NCI-H2081 treated with DMSO at 0.1 percent for 48 hours (cell line): ENCODE results near the gene TMCO6.
"Not testable (repeated sequence)": the region's sequence is repeated elsewhere in the genome, so short reads cannot be mapped to it uniquely, and the experiment has no call there.

Source experiments
- DNase-seq: peaks from one replicate; lab custom pipeline; 2025; lab: John Stamatoyannopoulos, UW

Gene TMCO6

DNA sequence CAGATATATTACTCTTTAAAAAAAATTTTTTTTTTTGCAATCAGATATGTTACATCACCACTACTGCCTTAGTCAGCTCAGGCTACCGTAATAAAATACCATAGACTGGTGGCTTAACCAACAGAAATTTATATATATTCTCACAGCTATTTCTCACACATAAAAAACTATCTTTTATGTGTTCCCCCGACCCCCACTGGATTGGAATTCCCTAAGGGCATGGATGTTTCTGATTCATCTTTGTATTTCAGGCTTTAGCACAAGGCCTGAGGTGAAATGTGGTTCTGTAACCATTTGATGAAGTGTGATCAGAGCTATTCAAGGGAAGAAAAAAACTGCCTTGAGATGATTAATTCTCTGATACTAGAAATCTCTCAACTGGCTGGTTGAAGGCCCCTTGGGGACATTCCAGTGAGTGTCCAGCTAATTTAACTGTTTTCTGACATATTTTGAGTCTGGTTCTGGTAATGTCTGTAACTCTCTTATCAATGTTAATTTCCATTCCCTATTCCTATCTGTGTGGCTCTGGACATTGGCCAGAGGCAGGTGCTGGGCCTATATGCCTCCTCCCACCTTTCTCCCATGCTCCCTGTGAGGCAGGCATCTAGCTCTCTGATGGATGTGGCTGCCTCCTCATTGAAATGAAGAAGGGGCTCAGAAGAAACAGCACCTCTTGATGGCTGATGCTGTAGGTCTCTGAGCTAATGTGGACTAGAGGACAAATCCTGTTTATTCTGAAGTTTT, 8.8 kb upstream of the TMCO6 start:
- no peak for DNase-seq

DNA sequence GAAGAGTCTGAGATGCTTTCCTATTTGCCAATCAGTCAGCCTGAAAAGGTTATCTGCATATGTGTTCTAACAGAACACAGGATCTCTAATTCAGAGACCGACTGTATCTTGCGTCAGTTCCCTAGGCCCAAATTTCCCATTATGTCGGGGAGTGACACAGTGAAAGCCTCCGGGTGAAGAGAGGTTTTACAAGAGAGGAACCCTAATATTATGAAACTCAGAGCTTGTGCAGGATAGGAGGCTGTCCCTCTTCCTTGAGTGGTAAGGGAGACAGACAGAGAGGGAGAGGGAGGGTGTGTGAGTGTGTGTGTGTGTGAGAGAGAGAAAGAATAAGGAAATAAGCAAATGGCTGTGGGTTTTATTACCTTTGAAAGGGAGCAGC, 8.2 kb upstream of the TMCO6 start:
- DNase-seq: no peak

DNA sequence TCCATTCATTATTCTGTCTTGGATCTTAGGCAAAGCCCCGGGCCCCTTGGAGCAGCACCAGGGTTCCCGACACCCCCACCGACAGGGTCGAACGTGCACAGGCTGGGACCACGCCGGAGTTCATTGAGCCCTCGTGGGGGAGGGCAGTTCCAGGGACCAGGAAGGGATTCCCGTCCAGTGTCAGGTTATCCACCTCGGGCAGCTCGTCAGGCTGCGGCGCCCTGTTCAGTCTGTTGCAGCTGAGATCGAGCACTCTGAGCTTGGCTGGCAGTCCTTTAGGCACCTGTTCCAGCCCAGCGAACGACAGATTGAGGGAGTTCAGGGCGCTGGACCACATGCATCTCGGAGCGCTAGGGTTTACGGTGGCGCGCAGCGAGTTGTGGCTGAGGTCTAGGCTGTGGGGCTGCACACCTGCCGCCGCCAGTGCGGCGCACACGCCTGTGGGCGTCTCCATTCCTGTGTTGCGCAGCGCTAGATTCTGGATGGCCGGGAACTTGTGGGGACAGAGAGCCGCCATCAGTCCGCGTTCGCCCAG, 7.4 kb upstream of the TMCO6 start:
- DNase-seq: no peak

DNA sequence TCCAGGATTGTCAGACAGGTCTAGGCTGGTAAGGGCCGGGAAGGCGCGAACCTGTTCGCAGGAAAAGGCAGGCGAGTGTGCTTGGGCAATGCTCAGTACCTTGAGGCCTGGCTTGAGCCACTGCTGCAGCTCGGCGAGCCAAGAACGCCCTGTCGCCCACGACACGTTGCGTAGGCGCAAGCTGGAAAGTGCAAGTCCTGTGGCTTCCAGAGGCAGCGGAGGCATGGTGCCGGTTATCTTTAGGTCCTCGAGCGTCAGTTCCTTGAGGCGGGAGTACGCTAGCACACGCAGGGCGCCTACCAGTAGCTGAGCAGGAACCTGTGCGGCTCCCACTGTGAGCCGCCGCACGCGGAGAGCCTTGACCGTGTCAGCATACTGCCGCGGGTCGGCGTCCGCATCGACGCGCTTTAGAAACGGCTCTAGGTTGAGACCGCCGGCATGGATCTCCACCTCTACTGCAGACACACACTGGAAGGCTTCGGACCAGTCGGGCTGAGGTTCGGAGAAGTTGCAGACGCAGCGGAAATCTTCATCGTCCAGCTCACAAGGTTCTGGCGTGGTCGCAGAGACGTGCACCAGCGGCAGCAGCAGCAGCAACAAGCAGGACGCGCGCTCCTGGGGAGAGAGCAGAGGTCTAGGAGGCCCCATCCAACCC, 6.8 kb upstream of the TMCO6 start:
- DNase-seq: no peak

DNA sequence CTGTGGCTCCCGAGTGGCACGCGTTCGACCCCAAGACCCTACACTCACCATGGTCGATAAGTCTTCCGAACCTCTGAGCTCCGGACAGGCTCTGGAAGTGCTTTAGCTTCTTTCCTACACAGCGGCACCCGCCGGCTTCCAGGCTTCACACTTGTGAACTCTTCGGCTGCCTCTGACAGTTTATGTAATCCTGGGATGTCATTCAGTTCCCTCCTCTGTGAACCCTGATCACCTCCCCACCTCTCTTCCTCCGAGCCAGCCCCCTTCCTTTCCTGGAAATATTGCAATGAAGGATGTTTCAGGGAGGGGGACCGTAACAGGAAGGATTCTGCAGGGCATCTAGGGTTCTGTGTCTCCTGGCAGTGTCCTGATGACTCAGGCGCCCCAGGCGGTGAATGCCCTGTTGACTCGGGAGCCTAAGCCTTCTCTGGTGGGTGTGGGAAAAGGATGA, 6.2 kb upstream of the TMCO6 start, which contains the start of gene CD14:
TSS of gene CD14 (minus strand) at position 155 of the 451 bp plus-strand sequence. CDS start at position 51, 104 bp downstream.
- no peak for DNase-seq

DNA sequence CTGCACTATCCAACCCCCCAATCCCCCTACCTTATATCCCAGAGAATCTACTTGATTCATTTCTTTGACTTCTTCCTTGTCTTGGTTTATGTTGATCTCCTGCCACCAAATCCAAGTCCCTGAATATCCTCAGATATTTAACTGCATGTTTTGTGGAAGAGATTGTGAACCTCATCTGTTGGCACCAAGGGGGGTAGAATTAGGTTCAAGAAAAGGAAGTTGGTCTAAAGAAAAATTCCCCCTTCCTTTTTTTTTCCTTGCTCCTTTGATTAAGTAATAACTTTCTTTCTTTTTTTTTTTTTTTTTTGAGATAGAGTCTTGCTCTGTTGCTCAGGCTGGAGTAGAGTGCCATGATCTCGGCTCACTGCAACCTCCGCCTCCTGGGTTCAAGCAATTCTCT, 5.8 kb upstream of the TMCO6 start:
- DNase-seq: no peak

DNA sequence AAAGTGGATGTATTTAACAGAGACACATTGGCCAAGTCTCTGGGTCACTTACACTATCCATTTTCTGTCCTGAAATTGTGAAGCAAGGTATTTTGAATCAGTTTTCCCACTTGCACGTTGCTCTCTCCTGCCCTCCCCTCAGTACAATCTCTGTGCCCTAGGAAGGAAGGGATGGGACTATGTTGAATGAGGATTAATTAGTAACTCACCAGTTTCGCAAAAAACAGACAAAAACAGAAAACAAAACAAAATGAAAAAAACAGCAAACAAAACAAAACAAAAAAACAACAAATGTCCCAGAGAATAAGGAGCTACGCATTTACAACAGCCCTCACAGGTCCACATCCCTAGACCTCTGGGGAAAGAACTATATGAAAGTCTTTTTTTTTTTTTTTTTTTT, 5.1 kb upstream of the TMCO6 start:
- DNase-seq: no peak

DNA sequence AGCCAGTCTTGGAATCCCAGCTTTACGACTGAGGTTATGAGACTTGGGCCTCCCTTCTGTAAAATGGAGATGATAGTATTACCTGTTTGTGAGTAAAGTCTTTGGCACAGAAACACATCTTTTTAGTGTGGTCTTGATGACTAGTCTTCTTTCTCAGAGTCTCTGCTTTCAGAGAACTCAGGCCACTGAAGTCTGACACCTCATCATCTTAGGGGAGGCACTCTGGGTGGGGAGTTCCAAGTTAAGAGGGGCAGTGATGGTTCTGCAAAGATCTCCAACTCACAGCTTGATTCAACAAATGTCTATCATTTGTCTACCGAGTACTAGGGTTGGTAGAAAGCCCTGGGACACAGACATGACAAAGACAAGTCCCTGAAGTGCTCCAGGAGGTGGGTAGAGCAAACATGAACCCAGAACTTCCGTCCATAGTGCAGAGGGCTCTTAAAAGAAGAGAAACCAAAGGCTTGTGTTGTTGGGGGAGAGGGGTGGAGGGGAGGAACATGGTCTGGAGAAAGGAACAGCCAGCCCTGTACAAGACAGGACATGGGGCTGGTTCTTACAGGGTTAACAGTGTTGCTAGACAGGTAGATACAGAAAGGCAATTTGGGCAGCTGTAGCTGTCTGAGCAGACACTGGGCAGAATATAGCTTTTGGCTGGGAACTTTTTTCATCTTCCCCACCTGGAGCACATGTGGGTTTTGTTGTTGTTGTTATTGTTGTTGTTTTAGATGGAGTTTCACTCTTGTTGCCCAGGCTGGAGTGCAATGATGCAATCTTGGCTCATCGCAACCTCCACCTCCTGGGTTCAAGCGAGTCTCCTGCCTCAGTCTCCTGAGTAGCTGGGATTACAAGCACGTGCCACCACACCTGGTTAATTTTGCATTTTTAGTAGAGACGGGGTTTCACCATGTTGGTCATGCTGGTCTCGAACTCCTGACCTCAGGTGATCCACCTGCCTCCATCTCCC, 3.7 kb upstream of the TMCO6 start:
- DNase-seq: no peak

DNA sequence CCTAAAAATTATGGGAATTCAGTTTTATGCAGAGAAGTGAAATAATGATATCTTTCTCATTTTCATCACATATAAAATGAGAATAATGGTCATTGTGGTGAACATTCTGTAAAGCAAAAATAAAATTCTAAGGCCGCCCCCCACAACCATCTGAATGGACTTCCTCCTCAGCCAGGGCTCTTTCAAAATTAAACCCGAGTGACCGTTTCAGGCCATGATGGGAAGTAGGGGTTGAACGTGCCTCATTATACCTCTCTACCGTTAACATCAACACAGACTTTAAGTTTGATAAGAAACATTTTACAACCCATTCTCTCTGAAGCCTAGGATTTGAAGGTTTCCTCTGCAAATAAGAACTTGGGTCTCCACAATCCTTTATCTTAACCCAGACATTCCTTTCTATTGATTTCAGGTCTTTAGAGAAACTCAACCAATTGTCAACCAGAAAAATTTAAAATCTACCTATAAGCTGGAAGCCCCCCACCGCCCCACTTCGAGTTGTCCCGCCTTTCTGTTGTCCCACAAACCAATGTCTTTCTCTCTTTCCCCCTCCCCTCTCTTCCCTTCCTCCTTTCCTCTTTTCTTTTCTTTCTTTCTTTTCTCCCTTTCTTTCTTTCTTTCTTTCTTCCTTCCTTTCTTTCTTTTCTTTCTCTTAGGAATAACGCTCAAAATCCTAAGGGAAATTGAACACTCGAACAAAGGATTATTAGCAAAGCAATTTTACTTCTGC, 1.7 kb upstream of the TMCO6 start:
- DNase-seq: no peak

DNA sequence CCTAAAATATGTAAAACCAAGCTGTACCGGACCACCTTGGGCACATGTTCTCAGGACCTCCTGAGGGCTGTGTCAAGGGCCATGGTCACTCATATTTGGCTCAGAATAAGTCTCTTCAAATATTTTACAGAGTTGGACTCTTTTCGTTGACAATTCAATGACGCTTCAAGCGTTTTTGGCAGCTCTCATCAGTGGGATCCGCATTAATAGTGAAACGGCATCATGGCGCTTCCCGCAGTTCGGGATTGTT, 428 bp upstream of the TMCO6 start:
- not testable (repeated sequence) for DNase-seq

DNA sequence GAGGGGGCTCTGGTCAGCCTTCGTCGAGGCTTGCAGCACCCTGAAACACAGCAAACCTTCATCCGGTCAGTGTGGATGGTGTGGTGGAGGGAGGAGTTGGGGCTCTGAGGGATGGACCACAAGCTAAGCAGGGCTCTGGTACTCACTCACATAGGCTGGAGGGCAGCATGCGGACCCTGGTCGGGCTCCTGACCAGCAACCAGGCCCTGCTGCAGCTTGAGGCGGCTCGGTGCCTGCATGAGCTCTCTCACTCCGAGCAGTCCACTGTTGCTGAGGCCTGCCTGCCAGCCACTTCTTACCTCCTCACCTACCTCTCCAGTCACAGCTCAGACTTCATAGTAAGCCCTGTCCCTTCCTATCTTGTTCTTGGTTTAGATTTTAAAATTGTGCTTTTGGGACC, 2.5 kb downstream of the TMCO6 start:
- DNase-seq: no peak

DNA sequence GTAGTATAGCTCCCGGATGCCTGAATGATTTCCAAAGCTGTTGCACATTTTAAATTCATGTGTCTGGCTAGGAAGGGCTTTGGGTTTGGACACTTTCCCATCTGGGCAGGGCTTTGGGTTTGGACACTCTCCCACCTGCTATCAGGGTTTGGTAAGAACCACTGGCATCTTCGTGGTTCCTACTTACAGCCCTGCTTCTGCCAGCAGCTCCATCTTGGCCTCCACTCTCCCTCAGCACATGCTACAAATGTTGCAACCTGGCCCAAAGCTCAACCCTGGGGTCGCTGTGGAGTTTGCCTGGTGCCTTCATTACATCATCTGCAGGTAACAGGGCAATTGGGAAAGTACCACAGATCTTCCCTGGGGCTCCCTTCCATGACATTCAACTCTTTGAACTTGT, 3.5 kb downstream of the TMCO6 start:
- DNase-seq: no peak

DNA sequence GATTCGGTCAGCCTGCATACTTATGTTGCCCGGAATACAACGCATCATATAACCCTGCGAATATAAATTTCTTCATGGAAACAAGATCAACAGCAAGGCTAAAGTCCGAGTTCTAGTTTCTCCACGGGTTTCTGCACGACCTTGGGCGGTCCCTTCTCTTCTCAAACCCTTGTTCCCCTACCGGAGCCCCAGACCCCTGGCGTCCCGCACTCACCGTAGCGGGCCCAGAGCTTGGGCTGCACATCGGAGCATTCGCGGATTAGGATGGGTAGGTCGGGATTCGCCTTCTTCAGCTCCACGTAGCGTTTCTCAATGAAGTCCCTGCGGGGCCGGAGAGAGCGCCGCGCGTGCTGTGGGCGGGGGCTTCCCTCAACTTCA, 7.8 kb downstream of the TMCO6 start:
- no peak for DNase-seq

DNA sequence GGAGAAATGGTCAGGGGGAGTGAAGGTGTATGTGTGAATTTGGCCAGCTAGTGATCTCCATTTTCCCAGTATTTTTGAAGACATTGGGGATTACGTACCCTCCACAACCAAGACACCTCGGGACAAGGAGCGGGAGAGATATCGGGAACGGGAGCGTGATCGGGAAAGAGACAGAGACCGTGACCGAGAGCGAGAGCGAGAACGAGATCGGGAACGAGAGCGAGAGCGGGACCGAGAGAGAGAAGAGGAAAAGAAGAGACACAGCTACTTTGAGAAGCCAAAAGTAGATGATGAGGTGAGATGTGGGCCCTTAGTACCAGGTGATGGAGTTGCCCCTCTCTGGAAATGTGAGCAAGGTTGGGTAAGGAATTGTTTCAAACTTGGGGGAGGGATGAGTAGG, 19.6 kb downstream of the TMCO6 start:
- no peak for DNase-seq

DNA sequence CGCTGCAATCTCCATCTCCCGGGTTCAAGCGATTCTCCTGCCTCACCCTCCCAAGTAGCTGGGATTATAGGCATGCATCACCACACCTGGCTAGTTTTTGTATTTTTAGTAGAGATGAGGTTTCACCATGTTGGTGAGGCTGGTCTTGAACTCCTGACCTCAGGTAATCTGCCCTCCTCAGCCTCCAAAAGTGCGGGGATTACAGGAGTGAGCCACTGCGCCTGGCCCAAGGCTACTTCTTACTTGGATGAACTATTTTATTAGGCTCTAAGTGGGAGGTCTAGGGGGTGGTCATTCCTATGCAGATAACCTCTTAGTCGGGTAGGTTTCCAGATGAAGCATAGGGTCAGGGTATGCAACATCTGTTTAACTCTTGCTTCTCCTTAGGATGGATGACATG, 21.1 kb downstream of the TMCO6 start:
- DNase-seq: not testable (repeated sequence)

DNA sequence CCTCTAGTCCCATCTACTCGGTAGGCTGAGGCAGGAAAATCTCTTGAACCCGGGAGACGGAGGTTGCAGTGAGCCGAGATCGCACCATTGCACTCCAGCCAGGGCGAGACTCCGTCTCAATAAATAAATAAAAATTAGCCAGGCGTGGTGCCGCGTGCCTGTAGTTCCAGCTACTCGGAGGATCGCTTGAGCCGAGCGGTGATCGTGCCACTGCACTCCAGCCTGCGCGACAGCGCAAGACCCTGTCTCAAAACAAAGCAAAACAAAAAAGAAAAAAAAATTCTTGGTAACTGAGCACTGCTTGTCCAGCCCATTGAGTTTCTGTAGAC, 24.7 kb downstream of the TMCO6 start:
- no peak for DNase-seq

DNA sequence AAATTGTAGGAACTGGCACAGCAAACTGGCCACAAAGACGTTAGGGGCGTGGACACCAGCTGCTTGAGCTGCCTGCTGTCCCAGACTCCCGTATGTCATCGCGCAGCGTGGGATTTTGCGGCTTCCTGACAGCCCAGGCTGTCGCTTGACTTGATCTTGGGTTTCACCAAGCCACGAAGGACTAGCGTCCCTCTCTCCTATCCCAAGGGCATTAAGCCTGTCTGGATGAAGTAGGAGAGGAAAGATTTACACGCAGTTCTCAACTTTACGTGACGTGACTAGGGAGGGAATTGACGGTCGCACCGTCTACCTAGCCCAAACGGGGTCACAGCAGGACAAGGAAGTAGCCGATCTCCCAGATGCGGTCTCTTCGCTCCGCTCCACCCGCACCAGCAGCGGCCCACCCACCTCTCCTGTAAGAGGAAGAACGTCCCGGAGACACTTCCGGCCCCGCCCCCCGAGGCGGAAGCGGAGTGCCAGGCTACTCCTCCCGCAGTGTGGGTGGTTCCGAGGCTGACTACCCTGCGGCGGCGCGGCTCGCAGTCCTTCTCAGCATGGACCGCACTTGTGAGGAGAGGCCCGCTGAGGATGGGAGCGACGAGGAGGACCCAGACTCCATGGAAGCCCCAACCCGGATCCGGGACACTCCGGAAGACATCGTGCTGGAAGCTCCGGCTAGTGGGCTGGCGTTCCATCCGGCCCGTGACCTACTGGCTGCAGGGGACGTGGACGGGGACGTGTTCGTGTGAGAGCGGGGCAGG, 25.3 kb downstream of the TMCO6 start, which contains the start of gene WDR55:
TSS of gene WDR55 (plus strand) at position 546 of the 761 bp plus-strand sequence. CDS start at position 555, 9 bp downstream.
- peak; percentile 19 for DNase-seq

DNA sequence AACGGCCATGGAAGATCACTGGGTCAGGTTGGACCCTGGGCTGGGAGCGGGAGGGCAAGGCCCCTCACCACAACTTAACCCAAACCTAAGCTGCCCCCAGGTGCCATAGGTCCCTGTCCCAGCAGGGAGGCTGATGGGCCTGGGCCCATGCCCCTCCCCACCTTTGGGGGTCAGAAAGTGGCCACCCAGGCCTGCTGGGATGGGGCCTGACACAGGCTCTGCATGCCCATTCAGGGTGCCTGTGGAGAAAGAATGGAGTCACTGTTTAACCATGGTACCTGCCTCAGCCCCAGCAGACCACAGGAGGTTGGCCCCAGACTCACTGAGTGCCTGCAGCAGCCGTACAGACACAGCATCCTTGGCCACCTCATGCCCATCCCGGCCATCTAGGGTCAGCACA, 31.8 kb downstream of the TMCO6 start:
- not testable (repeated sequence) for DNase-seq

DNA sequence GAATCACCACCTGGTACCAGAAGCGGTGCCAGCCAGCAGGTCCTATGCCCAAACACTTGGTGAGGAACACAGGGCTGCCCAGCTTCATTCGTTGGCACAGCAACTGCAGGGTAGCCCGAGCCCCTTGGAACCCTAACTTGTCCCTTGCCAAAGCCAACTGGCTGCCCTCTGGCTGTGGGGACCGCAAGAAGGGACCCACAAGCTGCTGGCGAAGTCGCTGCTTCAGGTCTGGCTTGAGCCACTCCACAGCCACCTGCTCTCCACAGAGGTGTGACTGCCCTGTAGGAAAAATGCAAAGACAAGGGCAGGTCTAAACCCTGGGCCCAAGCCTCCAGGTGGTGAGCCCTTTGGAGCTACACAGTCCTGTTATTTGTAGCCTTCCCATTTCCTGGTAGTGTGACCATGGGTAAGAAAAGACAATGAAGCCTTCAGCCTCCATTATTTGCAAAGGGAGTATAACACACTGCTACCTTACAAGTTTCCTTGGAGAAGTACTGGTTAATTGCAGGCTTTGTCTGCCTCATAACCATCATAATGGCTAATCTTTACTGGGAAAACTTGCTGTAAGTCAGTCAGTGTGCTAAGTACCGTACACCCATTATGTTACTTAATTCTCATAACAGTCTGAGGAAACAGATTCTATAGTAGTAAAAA, 32.3 kb downstream of the TMCO6 start:
- no peak for DNase-seq

DNA sequence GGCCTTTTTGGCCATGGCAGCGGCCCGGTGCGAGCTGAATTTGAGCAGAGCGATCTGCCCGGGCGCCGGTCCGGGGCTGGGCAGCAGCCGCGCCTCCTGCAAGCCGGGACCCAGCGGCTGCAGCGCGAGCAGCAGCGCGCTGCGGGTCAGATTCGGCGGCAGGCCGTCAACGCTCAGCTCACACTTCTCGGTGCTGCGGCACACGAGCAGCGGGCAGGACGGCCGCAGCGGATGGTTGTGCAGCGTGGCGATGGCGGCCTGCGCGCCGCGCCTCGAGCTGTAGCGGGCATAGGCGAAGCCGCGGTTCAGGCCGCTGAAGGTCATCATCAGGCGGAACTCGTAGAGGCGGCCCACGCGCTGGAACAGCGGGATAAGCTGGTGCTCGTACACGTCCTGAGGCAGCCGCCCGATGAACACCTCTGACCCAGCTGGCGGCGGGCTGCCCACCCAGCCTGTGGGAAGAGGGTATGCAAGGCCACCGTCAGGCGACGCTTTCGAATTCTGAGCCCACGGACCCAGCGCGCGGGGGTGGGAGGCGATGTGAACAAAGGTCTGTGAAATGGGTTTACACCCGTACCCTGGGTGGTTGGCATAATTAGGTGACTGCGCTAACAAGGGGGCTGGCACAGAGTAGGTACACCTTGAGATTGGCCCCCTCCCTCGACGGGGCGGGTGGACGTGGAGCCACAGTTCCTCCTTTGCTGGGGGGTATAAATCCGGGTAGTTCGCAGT, 33.4 kb downstream of the TMCO6 start:
- DNase-seq: no peak
